ENCODE measurements around the gene NRG3.

DNA sequence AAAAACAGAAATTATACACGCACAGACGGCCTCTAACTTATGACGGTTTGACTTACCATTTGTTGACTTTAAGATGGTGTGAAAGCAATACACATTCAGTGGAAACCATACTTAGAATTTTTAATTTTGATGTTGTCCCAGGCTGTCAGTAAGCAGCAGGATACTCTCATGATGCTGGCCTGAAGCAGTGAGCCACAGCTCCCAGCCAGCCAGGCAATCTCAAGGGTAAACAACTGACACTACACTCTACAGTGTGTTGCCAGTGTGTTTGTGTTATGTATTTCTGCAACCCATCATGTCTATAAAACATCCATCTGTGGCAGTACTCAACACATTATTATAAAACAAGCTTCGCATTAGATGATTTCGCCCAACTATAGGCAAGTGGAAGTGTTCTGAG lies 747.5 kb downstream of the NRG3 start:
- TF ChIP-seq, protein P1, sequence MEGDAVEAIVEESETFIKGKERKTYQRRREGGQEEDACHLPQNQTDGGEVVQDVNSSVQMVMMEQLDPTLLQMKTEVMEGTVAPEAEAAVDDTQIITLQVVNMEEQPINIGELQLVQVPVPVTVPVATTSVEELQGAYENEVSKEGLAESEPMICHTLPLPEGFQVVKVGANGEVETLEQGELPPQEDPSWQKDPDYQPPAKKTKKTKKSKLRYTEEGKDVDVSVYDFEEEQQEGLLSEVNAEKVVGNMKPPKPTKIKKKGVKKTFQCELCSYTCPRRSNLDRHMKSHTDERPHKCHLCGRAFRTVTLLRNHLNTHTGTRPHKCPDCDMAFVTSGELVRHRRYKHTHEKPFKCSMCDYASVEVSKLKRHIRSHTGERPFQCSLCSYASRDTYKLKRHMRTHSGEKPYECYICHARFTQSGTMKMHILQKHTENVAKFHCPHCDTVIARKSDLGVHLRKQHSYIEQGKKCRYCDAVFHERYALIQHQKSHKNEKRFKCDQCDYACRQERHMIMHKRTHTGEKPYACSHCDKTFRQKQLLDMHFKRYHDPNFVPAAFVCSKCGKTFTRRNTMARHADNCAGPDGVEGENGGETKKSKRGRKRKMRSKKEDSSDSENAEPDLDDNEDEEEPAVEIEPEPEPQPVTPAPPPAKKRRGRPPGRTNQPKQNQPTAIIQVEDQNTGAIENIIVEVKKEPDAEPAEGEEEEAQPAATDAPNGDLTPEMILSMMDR (IDR thresholded peaks at IDR 0.05): no peak
- TF ChIP-seq POLR2A (IDR thresholded peaks at IDR 0.05): no peak
